Muscle layer of duodenum (tissue), 2 donors: Measurements from ENCODE around the gene CRB1.

Experiments
- H3K27ac ChIP-seq: one replicate; pipeline ENCODE4 v1.7.0; 2013; ENCODE audit warnings: mild to moderate bottlenecking, low read length
- H3K27me3 ChIP-seq: one replicate; pipeline ENCODE4 v1.7.0; 2013; ENCODE audit warnings: low read depth, mild to moderate bottlenecking, control low read depth, low read length
- H3K36me3 ChIP-seq, 2 donors: one replicate each; pipeline ENCODE4 v1.7.0; 2013; ENCODE audit warnings: low read length in 2 of 2, control low read depth in 1 of 2, mild to moderate bottlenecking in 1 of 2; ENCODE audit not compliant: insufficient read depth in 2 of 2, control insufficient read depth in 1 of 2
- H3K4me1 ChIP-seq, 2 donors: one replicate each; pipeline ENCODE4 v1.7.0; 2013; ENCODE audit warnings: low read length in 2 of 2, mild to moderate bottlenecking in 2 of 2, control low read depth in 1 of 2, moderate library complexity in 1 of 2; ENCODE audit not compliant: insufficient read depth in 2 of 2, control insufficient read depth in 1 of 2
- H3K4me3 ChIP-seq, 2 donors: one replicate each; pipeline ENCODE4 v1.7.0; 2013; ENCODE audit warnings: low read length in 2 of 2, low read depth in 1 of 2, mild to moderate bottlenecking in 1 of 2
- H3K9me3 ChIP-seq, 2 donors: one replicate each; pipeline ENCODE4 v1.7.0; 2013; ENCODE audit warnings: low read length in 2 of 2, control low read depth in 1 of 2, mild to moderate bottlenecking in 1 of 2; ENCODE audit not compliant: control insufficient read depth in 1 of 2
- donor health status: healthy.

CRB1 gene

GRCh38 chr1:197254866-197255265 is 13.2 kb upstream of the CRB1 start:
- H3K36me3 ChIP-seq, result no peaks in the 10 kb centered on the region
- H3K27ac ChIP-seq, result no peak overlapping the region
- H3K27me3 ChIP-seq, result no peaks in the 10 kb centered on the region
- H3K4me3 ChIP-seq, result no peak overlapping the region
- H3K4me1 ChIP-seq, result no peaks in the 10 kb centered on the region
- no peaks in the 10 kb centered on the region for H3K9me3 ChIP-seq

GRCh38 chr1:197264936-197265567 is 3.0 kb upstream of the CRB1 start:
- H3K4me1 ChIP-seq, result no peaks in the 10 kb centered on the region
- no peak overlapping the region for H3K4me3 ChIP-seq
- no peaks in the 10 kb centered on the region for H3K27me3 ChIP-seq
- no peaks in the 10 kb centered on the region for H3K9me3 ChIP-seq
- no peak overlapping the region for H3K27ac ChIP-seq
- H3K36me3 ChIP-seq, result no peaks in the 10 kb centered on the region

- Histone ChIP-seq H3K36me3 (no peaks in the 10 kb centered on the region), H3K27me3 (no peaks in the 10 kb centered on the region), H3K27ac (no peak overlapping the region), H3K4me1 (no peaks in the 10 kb centered on the region), H3K9me3 (no peaks in the 10 kb centered on the region), H3K4me3 (no peak overlapping the region)
These were observed 1.0 kb downstream of the CRB1 start for GRCh38 chr1:197269053-197269452.

- H3K9me3 ChIP-seq, result no peaks in the 10 kb centered on the region
- H3K4me1 ChIP-seq, result no peaks in the 10 kb centered on the region
- H3K27ac ChIP-seq, result no peak overlapping the region
- H3K36me3 ChIP-seq, result no peaks in the 10 kb centered on the region
- no peak overlapping the region for H3K4me3 ChIP-seq
- H3K27me3 ChIP-seq, result no peaks in the 10 kb centered on the region
These were observed 4.7 kb downstream of the CRB1 start for GRCh38 chr1:197272791-197273190.

GRCh38 chr1:197277166-197277565 is 9.1 kb downstream of the CRB1 start:
- no peaks in the 10 kb centered on the region for H3K9me3 ChIP-seq
- no peaks in the 10 kb centered on the region for H3K36me3 ChIP-seq
- no peak overlapping the region for H3K4me3 ChIP-seq
- H3K4me1 ChIP-seq, result no peaks in the 10 kb centered on the region
- no peak overlapping the region for H3K27ac ChIP-seq
- no peaks in the 10 kb centered on the region for H3K27me3 ChIP-seq

- H3K4me1 ChIP-seq, result no peaks in the 10 kb centered on the region
- H3K27me3 ChIP-seq, result no peaks in the 10 kb centered on the region
- no peak overlapping the region for H3K4me3 ChIP-seq
- no peaks in the 10 kb centered on the region for H3K36me3 ChIP-seq
- no peak overlapping the region for H3K27ac ChIP-seq
- H3K9me3 ChIP-seq, result no peaks in the 10 kb centered on the region
These were observed 16.3 kb downstream of the CRB1 start for GRCh38 chr1:197284325-197284724.

- Histone ChIP-seq H3K9me3 (no peaks in the 10 kb centered on the region), H3K27ac (no peak overlapping the region), H3K4me1 (no peaks in the 10 kb centered on the region), H3K36me3 (no peaks in the 10 kb centered on the region), H3K27me3 (no peaks in the 10 kb centered on the region), H3K4me3 (no peak overlapping the region)
These were observed 16.9 kb downstream of the CRB1 start for GRCh38 chr1:197284966-197285365.

GRCh38 chr1:197285526-197286205 is 17.6 kb downstream of the CRB1 start:
- no peak overlapping the region for H3K4me3 ChIP-seq
- no peaks in the 10 kb centered on the region for H3K36me3 ChIP-seq
- no peaks in the 10 kb centered on the region for H3K9me3 ChIP-seq
- H3K4me1 ChIP-seq, result no peaks in the 10 kb centered on the region
- H3K27ac ChIP-seq, result no peak overlapping the region
- no peaks in the 10 kb centered on the region for H3K27me3 ChIP-seq

GRCh38 chr1:197286634-197287033 is 18.6 kb downstream of the CRB1 start:
- no peaks in the 10 kb centered on the region for H3K27me3 ChIP-seq
- no peaks in the 10 kb centered on the region for H3K4me1 ChIP-seq
- no peaks in the 10 kb centered on the region for H3K36me3 ChIP-seq
- H3K9me3 ChIP-seq, result no peaks in the 10 kb centered on the region
- H3K27ac ChIP-seq, result no peak overlapping the region
- H3K4me3 ChIP-seq, result no peak overlapping the region

- Histone ChIP-seq H3K27ac (no peak overlapping the region), H3K4me3 (no peak overlapping the region), H3K36me3 (no peaks in the 10 kb centered on the region), H3K4me1 (no peaks in the 10 kb centered on the region), H3K9me3 (no peaks in the 10 kb centered on the region), H3K27me3 (no peaks in the 10 kb centered on the region)
These were observed 19.8 kb downstream of the CRB1 start for GRCh38 chr1:197287863-197288262.

- H3K27me3 ChIP-seq, result no peaks in the 10 kb centered on the region
These were observed 34.7 kb downstream of the CRB1 start for GRCh38 chr1:197302775-197303174.

GRCh38 chr1:197303463-197303862 is 35.4 kb downstream of the CRB1 start:
- no peaks in the 10 kb centered on the region for H3K4me1 ChIP-seq
- H3K27me3 ChIP-seq, result no peaks in the 10 kb centered on the region
- H3K27ac ChIP-seq, result no peak overlapping the region
- H3K4me3 ChIP-seq, result no peak overlapping the region
- H3K9me3 ChIP-seq, result no peaks in the 10 kb centered on the region
- H3K36me3 ChIP-seq, result no peaks in the 10 kb centered on the region

More at GRCh38 chr1:197302775-197303174, 34.7 kb downstream of the CRB1 start:
- Histone ChIP-seq H3K4me1 (no peaks in the 10 kb centered on the region), H3K9me3 (no peaks in the 10 kb centered on the region), H3K27ac (no peak overlapping the region), H3K36me3 (no peaks in the 10 kb centered on the region), H3K4me3 (no peak overlapping the region)
